NT2/D1 (cell line): ENCODE results near the gene HCN3.

Source experiments
- SUZ12 ChIP-seq: IDR thresholded peaks from 2 replicates; pipeline ENCODE4 v1.6.1; 2011; ENCODE audit not compliant: insufficient read length, insufficient read depth; ENCODE audit errors: extremely low read depth
- YY1 ChIP-seq: IDR thresholded peaks from 2 replicates; pipeline ENCODE4 v1.6.1; 2011; ENCODE audit not compliant: insufficient read length, insufficient read depth
- ZNF274 ChIP-seq: IDR thresholded peaks from 2 replicates; pipeline ENCODE4 v1.6.1; 2011; ENCODE audit warnings: mild to moderate bottlenecking, low read depth, low read length

DNA sequence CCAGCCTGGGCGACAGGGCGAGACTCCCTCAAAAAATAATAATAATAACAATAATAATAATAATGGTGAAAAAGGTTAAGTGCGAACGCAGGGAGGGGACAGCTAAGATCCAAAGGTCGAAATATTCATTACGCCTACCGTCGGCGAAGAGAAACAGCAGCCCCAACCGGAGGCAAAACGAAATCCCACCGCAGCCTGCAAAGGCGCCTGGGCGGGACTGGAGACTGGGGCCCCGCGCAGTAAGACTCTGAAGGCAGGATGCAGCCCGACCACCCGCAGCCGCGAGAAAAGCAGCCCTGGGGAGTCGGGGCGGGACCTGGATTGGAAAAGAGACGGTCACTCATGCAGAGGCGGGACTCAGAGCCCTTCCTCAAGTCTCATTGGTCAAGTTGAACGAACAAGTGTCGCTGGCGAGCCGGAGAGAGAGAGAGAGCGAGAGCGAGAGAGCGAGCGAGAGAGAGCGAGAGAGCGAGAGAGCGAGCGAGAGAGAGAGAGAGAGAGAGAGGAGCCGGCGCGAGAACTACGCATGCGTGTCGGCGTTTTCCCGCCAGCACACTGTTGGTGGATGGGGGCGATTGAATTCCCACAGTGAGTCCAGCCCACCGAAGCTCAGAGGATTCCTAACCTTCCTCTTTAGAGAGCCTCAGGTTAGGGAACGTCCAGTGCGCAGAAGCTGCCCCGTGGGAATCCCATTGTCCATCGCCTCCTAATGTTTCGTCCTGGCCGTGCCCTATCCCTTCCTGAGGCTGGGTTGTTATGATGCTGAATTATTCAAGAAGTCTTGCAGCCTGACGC lies 32.7 kb upstream of the HCN3 start:
- TF ChIP-seq YY1 (peak; percentile 8), SUZ12 (no peak), ZNF274 (no peak)
